GM21381 (cell line): ENCODE data around the gene SERPINB1.
"Not testable (repeated sequence)": the region's sequence is repeated elsewhere in the genome, so short reads cannot be mapped to it uniquely, and the experiment has no call there.

Experiments
- ATAC-seq: cut with Tn5 transposase; IDR thresholded peaks from one replicate; pipeline ENCODE4 v1.9.1; 2021; ENCODE audit warnings: mild to moderate bottlenecking, moderate library complexity; ENCODE audit not compliant: unreplicated experiment

The SERPINB1 gene

DNA sequence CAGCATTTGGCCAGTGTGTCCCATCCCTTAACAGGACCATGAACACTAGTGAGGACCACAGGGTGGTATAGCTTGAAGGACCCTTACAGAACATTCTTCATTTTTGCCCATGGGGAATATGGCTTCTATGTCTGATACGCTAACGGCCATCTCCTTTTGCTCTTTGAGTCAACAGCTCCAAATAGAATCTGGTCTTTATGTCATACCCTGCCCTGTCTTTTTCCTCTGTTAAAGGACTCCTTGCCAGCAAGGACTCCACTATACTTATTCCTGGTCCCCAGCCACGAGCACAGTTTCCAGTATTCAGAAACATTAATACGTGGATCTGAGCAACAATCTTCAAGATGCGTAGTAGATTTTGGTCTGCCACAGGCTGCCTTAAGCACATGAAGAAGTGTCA lies 22.5 kb downstream of the SERPINB1 start:
- no peak for ATAC-seq

DNA sequence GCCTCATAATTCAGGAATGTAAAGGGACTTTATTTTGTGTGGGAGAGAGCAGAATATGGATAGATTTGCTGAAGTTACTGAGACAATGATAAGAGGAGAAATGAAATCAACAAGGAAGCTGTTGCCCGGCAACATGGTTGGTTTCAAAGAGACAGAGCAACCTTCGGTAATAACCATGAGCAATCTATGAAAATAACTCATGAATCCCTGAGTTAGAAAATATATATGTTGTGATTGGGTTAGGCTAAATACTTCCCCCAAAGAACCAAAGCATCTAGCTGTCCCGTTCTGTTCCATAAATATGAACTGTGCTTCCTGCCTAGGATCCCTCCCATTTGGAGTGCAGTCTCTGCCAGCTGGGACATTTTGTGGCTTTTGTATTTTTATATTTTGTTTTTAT lies 23.1 kb downstream of the SERPINB1 start:
- ATAC-seq: no peak

DNA sequence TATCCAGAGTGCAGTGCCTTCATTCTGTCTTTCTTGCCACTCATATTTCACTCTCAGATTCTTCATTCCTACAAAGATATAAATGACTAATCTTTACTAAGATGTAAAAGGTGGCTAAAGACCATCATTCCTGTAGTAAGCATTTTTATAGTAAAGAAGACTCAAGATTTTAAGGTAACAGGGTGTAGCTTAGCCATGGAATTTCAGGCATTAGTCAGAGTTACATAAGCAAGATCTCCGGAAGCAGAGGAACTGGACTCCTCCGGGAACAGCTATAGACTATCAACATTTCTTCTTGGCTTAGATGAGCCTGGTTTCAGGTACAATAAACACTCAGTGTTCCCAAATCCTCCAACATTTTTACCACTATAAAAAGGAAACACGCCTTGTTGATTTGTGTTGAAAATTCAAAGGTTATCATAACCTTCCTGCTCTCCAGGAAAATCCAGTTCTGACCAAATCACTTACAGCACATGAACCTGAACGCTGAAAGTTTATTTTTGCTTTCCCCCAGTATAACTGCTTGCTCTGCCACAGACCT lies 23.7 kb downstream of the SERPINB1 start:
- no peak for ATAC-seq

DNA sequence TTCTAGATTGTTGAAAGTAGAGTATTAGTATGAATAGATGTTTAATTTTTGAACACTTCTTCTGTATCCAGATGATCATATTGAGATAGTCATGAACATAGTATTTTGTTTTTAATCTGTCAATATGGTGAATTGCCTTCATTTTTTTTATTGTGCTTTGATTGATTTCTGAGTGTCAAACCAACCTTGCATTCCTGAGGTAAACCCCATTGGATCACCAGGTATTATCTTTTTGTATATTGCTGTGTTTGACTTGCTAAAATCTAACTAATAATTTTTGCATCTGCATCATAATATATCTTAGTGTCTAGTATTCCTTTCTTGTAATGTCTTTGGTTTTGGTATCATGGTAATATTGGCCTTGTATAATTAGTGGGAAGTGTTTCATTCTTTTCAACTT lies 25.5 kb downstream of the SERPINB1 start:
- ATAC-seq: no peak

DNA sequence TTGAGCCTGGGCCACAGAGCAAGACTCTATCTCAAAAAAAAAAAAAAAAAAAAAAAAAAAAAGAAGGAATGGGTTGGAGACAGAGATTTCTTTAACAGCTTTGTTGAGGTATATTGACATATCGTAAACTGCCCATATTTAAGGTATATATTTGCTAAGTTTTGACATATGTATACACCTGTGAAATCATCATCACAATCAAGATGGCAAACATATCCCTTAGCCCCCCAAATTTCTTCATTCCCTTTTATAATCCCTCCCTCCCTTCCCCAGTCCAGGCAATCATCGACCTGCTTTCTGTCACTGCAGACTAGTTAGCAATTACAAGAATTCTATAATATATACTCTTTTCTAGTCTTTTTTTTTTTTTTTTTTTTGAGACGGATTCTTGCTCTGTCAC lies 29.0 kb downstream of the SERPINB1 start:
- no peak for ATAC-seq

DNA sequence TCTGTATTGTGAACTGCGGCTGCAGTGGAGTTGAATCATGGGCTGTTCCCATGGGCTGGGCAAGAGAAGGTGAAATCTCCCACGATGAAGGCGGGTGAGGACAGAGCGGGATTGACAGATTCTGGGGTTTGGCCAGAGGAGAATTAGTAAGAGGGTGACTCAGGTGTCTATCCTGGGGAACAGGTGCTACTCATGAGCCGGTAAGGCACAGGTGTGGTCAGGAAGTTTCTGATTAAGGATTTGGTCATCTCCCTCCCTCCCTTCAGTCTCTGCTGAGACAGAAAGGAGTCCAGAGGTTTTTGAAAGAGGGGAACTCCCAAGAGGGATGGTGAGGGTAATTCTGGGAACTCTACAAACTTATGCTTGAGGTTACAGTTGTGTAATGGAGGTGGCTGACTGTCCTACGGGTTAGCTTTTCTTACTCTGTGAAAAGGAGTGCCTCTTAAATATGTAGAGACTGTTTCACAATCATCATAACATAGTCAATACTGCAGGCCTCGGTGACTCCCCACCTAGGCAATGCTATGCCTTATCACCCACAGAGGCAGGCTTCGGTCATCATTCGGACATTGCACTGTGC lies 31.5 kb downstream of the SERPINB1 start:
- ATAC-seq: no peak

DNA sequence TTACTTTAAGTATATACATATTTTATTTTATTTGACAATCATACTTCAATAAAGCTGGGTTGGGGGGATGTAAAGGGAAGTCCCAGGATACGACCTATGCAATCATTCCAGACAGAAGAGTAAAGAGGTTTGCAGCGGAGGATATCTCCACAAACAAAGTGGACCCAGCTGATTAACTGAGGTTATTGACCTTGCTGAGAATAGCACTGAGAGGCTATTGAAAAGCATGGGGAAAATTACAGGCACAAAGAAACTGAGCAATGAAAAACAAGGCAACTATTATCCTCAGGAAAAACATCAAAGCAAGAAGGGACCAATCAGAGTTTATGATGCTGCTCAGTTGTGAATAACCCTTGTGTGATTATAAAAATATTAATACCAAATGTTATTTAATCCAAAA lies 32.6 kb downstream of the SERPINB1 start:
- ATAC-seq: no peak

DNA sequence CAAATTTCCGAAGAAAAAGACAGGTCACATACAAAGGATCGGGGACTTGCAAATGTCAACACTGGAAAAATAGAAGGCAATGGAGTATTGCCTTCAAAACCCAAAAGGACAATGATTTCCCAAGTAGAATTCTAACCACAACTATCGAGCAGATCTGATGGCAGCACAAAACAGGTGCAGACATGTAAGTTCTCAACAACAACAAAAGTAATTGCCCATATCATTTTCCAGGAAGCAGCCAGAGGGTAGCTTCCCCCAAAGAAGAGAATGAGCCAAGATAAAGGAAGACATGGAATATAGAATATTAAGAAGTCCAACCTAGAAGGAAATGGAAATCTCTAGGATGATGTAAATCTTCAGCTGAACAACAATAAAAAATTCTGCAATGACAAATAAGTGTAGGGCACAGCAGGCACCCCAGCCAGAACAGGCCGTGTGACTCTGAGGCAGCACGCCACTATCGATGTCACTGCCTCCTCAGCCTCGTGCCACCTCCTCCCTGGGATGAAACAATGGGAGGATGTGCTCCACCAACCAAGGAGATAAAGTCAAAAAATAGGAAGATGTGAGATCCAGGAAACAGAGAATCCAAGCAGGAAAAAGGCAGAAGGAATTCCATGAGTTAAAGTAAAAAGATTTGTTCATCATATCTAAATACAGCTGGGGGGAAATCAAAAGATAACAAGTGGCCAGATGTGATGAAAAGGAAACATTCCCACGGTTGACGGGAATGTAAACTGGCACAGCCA lies 34.1 kb downstream of the SERPINB1 start:
- no peak for ATAC-seq

DNA sequence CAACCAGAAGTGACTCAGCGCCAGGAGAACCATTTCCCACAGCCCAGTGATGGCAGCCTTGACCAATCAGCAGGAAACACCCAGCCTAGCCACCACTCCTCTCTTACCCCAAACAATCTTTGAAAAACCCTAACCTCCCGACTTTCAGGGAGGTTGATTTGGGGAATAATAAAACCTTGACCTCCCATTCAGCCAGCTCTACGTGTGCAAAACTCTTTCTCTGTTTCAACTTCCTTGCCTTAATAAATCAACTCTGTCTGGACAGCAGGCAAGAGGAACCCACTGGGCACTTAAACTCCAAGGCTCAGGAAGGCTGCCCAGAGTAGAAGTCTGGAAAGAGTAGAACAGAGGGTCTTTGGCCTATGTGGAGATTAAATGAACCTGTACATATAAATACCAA lies 35.0 kb downstream of the SERPINB1 start:
- no peak for ATAC-seq

DNA sequence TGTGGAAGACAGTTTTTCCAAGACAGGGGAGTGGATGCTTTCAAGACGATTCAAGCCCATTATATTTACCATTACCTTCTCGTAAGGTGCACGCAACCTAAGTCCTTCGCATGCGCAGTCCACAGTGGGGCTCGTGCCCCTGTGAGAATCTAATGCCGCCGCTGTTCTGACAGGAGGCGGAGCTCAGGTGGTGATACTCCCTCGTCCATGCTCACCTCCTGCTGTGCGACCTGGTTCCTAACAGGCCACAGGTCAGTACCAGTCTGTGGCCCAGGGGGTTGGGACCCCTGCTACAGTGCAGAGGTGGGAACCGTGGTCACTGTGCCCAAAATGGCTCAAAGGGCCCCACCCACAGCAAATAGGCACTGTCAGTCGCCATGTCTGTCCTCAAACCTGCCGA lies 36.6 kb downstream of the SERPINB1 start:
- ATAC-seq: no peak

DNA sequence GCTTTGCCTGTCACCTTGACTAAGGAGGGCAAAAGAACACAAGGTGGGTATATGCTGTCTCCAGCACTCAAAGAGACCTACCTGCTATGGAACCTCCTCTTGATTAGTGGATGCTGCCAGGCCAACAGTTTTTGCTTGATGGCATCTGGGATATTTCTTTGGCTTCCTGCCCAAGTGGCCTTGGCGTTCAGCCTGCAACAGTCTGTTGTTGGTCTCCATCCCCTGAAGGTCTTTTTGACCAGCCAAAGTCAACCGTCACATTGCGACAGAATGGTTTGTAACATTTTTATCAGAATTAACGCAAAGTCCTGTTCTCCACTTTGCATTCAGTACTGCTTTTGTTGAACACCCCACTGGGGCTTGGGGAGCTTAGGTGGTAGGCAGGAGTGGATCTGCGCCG lies 37.1 kb downstream of the SERPINB1 start:
- no peak for ATAC-seq

DNA sequence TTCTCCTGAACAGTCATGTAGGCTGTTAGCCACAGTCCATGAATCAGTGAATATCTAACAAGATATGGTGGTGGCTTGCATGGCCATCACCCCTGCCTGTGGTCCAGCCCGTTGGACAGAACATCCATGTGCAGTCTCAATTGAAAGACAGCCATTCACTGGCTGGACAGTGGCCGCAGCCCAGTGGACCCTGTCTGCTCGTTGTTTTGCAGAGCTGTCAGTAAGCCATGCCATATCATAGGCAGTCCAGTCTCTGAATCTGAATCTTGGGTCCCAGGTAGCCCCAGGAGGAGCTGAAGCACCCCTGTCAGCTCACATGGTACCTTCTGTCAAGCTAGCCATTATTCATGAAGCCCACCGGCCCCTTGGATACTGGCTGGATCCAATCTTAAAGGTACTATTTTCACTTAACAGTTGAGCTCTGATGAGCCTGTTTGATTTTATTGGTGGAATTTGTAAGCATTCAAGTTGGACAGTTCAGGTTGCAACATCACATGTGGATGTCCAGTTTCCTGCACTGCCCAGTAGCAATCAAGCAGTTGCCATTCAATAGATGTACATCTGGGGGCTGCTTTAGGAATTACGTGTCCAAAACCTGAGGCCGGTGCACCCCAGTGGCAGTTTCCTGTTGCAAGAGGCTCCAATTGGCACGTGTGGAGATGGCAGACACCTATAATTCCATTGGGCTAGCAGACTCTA lies 37.8 kb downstream of the SERPINB1 start:
- ATAC-seq: no peak

DNA sequence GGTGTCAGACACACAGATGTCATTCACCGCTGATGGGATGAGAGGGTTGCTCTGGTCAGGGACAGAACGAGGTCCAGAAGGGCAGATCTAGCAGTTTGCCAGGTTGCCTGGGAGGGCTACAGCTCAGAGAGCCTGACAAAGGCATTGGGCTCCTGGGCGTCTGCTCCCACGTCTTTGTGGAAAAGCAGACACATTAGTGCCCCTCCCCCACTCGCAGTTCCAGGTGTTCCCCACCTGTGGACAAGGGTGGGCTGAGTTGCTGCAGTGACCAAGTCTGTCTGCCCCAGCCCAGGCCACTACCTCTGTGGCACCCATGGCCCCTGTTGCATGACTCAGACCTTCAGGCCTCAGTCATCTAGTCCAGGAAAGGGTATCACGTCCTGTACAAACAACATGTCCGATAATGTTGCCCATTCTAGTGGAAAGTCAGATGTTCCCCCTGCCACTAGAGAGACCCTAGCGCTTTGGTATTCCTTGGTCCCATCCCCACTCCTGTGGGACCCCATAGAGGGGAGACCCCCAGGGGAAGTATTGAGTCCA lies 39.1 kb downstream of the SERPINB1 start:
- no peak for ATAC-seq

DNA sequence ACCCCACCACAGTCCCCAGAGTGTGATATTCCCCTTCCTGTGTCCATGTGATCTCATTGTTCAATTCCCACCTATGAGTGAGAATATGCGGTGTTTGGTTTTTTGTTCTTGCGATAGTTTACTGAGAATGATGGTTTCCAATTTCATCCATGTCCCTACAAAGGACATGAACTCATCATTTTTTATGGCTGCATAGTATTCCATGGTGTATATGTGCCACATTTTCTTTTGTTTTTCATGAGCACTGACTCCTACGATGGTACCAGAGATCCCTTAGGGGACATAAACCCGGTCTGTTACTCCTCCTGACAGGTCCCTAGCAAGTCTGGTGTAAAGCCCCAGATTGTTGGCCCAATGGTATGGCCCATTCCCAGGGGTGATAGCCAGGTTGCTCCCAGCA lies 40.0 kb downstream of the SERPINB1 start:
- not testable (repeated sequence) for ATAC-seq

DNA sequence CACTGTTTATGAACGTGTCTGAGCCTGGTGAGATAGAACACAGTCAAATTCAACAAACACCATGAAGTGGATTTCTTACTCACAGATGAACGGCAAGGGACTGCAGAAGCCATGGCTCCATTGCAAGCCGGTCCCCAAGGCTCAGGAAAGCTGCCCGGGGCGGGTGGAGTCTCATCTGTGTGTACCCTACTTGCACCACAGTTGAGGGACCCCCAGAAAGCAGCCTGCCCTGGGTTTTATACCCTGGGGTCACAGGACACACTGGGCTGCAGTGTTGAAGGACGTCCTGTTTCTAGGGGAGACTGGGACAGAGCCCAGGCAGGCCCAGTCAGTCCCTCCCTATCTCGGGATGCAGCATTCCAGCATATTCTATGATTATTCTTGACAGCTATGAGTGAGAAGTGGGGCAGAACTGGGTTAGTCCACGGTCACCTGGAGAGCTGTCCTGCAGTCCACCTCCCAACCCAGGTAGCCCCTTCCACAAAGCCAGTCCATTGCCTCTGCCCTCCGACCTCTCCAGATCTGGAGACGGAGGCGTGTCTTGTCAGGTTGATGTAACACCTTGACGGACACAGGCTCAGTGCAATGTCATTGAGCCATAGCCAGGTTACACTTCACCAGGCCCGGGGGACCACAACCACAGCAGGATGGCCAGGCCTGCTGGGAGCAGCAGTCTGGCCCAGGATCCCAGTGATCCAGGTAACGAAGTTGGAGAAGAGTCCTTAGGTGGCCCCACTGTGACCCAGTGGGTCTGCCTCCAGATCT lies 40.9 kb downstream of the SERPINB1 start:
- no peak for ATAC-seq

DNA sequence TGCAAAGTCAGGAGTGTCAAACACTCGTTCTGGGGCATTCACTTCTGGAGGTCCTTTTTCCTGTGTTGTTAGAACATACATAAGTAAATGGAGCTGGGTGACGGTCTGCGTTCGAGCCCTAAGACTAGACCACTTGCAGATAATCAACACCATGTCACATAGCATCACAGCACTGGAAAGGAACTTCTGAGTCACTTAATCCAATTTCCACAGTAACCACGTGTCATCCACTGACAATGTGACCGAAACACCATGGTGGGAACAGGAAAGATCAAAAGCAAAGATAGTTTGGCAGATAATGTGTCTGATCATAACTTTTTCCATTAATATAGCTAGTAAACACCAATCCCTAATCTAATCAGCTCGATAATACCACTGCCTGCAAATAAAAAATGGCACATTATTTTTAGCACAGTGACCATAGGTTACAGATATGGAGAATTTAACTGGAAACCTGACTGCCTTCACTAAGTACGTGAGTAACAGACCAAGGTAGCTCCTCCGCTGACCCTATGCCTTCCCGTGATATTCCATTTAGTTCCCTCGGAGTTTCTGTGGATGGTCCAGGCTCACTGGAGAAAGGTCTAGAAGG lies 41.6 kb downstream of the SERPINB1 start:
- no peak for ATAC-seq

DNA sequence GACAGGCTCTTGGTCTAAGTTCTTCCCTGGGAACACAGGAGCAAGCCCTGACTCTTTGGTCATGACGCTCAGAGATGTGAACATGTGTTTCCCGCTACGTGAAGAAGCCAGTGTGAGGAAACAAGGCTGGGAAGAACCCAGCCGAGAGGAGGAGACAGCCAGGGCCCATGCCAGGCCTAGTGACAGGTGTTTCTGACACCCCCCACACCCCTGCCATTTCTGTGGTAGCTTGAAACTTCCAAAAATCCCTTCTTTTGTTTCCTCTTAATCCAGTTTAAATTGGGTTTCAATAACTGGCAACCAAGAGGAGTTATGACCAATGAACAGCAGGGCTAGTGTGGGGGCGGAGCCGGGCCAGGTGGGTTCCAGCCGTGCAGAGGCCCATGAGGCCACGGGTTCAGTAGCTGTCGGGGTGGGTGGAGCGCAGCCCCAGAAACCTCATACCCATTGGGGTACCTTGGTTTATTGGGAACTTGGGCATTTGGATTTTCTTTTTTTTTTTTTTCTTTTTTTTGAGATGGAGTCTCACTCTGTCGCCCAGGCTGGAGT lies 43.0 kb downstream of the SERPINB1 start:
- no peak for ATAC-seq

DNA sequence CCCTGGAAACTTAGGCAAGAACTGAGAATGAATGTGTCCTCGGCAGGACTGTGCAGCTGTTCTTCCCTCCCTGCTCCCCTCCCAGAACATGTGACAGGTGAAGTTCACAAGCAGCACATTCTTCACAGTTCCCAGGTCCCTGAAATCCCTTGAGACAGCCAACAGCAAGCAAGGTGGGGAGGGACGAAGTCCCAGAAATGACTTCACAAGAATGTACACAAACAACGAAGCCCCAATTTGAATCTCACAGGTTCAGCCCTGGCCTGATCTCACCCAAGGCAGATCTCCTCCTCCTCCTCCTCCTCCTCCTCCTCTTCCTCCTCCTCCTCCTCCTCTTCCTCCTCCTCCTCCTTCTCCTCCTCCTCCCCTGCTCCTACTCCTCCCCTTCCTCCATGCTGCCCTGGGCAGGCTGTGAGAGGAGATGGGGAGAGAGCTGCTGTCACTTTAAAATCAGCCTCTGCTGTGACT lies 44.1 kb downstream of the SERPINB1 start:
- no peak for ATAC-seq

DNA sequence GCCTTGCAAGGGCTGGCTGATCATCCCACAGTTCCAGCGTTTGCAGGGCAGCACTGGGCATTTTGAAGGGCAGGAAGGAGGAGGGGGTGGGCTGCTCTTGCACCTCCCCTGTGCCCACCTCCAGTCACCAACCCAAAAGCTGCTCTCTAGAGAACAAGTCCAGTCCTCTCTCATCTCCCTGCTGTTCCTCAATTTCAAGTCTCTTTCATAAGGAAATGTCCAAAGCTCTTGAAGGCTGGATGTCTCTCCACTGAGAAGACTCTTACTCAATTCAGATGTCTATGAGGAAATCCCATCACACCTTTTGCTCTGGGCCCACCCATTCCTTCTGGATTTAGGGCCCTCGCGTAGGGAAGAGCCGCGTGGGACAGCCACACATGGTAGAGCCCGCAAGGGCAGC lies 44.8 kb downstream of the SERPINB1 start:
- ATAC-seq: no peak

DNA sequence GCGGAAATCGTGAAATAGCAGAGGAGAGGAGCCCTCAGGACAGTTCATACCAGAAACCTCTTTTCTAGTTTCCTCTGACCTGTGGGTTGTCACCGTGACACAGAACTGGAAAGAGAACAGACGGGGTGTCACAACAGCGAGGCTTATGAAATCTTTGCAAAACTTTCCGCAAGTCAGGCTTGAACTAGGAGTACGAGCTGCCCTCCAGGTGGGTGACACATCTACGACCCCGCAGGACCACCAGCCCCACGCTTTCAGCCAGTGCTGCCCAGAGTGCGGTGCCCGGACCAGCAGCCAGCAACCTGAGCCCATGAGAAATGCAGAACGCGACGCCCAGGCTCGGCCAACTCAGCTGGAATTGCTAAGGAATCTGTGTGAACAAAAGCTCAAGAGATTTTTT lies 45.7 kb downstream of the SERPINB1 start:
- no peak for ATAC-seq
